ENCODE data around the gene LGI1.

DNA sequence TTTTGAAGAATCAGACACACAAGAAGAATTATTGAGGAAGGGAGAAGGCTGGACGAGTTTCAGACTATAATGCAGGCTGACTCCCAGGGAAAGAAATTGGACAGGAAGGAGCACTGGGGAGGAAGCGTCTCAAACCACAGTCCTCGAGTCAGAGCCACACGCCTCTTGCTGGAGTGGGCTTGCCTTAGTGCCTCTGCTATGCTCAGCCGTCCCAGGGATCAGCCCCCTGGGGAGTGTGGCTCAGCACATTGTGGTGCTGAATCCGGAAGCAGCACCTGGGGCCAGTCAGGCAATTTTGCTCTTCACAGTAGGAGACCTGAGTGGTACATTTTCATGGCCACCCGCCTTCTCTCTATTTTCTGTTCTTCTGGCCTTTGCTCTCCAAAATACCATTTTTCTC lies 68.6 kb downstream of the LGI1 start:
- no peak for TF ChIP-seq SUZ12 (IDR thresholded peaks at IDR 0.05; ENCODE audit: extremely low read depth, insufficient read depth, insufficient read length)
- no peak for TF ChIP-seq YY1 (IDR thresholded peaks at IDR 0.05; ENCODE audit: insufficient read depth, insufficient read length)

All from NT2/D1 (cell line).